Endometrial microvascular endothelial cells (primary cell): ENCODE measurements around the gene CNTNAP2. TPM values are rescaled to one million over a fixed set of nuclear protein-coding genes. Genes with fewer than 3 reads are reported as not detected.

Experiments used
- in situ Hi-C: cut with HindIII; loops from 2 replicates; pipeline ENCODE4 v1.10.0; 2017; ENCODE audit warnings: low sequenced_read_pairs, low pct_unique_long_range_greater_than_20kb; ENCODE audit errors: inconsistent ontology term
- total RNA-seq: library from RNA; depleted of rRNA; stranded (reverse); fragments of >200 nt; gene quantifications from one replicate; pipeline ENCODE4 v1.2.3, GENCODE V29; 2015; ENCODE audit errors: inconsistent ontology term

CNTNAP2 gene
- total RNA-seq, 1 donor from 2014 or later, result not detected

GRCh38 chr7:148332191-148333186, 2215.9 kb downstream of the CNTNAP2 start:
- in situ Hi-C loops, result no loop called here

DNA sequence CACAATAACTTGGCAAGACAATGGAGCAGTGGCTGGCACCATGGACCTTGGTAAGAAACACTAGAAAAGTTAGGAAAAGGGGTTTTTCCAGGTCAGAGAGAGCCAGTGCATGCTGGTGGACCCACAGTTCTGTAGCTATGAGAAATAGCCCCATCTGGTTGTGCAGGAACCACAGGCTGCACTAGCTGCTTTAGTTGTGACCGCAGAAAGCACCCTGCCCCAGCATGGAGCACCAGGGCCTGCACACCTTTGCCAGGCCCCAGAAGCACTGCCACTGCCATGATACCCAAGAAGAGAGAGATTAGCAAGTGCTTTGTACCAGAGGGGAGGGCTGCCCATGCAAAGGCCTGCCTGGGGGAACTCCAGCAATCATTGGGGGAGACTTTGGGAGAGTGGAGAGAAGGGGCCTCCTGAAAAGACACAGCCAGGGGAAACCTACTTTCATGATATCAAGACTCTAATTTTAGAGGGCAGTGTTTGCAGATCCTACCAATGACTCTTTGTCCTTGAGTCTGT, 2217.9 kb downstream of the CNTNAP2 start:
- in situ Hi-C loops, result no loop called here

- in situ Hi-C loops, result no loop called here
Measured at GRCh38 chr7:148334959-148335577, 2218.5 kb downstream of the CNTNAP2 start.

- in situ Hi-C loops, result no loop called here
Measured at GRCh38 chr7:148335790-148336189, 2219.2 kb downstream of the CNTNAP2 start.

DNA sequence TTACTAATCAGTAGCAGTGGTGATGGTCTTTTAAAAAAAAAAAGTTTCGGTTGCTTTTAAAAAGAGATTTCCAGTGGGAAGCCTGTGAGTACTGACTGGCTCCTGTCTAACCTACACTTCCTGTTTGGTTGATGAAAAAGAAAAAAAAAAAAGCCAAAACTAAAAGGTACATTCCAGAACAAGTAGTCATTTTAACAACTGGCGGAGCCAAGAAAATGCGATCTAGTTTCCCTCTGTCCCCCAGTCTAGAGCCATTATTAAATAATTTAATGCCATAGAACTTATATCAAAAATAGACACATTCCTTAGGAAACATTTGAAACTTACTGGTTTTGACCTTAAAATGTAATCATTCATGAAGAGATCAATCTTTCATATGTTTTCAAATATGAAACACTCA, 2219.8 kb downstream of the CNTNAP2 start:
- in situ Hi-C loops, result no loop called here

DNA sequence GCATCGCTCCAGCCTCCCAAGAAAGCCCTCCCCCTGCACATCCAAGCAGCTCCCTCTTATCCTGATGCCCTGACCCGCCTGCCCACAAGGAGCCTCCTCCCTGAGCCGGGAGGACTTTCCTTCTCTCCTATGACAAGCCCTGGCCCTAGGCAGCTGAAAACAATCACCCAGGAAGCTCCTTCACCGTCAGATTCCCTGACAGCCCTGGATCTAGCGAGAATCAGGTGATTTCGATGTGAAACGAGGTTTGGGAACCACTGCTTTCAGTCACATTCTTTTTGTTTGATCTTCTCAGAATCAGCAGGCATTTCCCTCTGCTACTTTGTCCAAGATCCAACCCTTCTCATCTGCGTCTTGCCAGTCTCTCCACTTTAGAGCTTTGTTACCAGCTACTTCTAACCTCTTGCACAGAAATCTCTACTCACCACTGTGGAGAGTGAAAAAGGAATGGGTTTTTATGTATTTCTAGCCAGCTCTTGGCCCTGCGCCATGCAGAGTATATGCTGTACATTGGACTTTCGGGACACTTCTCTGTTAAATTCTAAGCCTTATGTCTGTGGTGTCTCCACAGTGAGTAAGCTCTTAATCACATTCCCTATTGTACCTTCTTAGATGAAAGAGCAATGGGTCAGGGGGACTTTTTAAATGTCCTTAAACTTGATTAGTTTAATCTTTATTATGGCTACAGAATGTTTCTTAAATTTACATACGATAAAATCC, 2220.8 kb downstream of the CNTNAP2 start:
- in situ Hi-C loops, result no loop called here

GRCh38 chr7:148337995-148338747, 2221.6 kb downstream of the CNTNAP2 start:
- in situ Hi-C loops, result no loop called here

DNA sequence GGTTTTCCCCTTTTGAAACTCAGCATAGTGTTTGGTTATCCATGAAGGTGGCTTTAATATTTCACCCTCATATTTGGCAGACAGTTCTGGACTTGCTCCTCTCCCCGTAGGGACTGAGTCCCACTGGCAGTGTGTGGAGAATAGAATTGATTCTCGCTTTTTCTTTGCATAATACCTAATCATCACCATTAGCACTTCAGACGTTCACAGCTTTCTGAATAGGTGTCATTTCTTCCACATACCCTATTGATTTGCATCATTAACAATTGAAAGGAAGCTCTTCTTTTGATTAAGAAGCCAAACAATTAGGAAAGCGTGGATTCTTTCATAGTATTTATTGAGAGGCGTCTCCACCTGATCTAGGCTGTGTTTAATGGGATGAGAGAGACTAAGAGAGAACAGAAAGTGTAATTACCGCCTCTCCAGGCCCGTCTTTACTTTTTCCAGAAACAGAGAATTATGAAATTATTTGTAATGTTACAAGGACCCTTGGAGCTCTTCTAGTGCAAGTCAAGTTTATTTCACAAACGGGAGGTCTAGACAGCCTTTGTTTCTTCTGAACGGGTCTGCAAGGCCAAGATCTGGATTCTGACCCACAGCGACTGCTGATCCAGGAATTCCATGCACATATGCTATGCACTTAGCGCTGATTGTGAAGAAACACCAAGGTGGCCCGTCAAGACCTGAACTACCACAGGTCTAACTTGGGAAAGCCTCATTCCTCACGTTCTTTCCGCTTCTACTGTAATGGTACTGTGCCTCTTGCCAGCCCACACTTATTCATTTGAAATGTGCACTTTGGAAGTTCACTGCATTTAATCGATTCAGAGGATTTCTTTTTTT, 2224.1 kb downstream of the CNTNAP2 start:
- in situ Hi-C loops, result no loop called here

- in situ Hi-C loops, result no loop called here
Measured at GRCh38 chr7:148344406-148344805, 2227.8 kb downstream of the CNTNAP2 start.

- in situ Hi-C loops, result no loop called here
Measured at GRCh38 chr7:148347981-148348380, 2231.4 kb downstream of the CNTNAP2 start.

DNA sequence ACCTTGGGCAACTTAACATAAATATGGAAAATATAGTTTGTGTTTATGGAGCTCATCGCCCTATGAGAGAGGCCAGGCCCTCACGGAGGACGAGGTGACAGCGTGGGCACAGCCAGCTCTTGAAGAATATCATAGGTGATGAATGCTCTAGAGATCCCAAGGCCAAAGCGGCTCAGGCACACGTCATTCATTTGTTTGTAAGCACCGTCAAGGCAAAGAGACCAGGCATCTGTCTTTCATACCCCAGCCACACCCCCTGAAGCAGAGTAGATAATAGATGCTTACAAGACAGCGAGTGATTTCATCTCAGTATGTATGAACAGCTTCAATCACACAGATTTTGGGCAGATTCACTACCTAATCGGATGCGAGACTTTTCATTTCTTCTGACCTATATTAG, 2231.9 kb downstream of the CNTNAP2 start:
- in situ Hi-C loops, result no loop called here

- in situ Hi-C loops, result no loop called here
Measured at GRCh38 chr7:148356303-148356702, 2239.7 kb downstream of the CNTNAP2 start.

- in situ Hi-C loops, result no loop called here
Measured at GRCh38 chr7:148362541-148362940, 2245.9 kb downstream of the CNTNAP2 start.

GRCh38 chr7:148367731-148368475, 2251.3 kb downstream of the CNTNAP2 start:
- in situ Hi-C loops, result no loop called here

- in situ Hi-C loops, result no loop called here
Measured at GRCh38 chr7:148368562-148368961, 2252.0 kb downstream of the CNTNAP2 start.

DNA sequence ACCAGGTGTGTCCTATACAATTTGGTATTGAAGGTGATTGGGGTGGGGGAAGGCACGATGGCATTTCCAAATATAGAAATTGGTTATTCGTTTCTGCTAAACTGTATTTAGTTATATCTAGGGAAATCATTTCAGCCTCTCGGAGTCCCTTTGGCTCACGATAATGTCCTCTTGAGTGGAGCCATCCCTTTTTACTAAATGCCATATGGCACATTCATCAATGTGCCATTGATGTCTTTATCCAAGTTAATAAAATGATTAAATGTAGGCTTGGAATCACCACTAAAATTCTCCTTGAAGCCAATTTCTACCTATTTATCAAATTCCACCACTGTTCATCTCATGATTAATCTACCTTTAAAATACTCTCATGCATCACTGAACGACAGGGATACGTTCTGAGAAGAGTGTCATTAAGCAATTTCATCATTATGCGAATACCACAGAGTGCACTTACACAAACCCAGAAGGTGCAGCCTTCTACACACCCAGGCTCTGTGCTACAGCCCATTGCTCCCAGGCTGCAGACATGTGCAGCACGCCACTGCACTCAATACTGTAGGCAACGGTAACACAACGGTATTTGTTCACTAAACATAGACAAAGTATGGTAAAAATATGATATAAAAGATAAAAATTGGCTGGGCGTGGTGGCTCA, 2254.8 kb downstream of the CNTNAP2 start:
- in situ Hi-C loops, result no loop called here
